GM12878 (cell line): ENCODE data around the gene NGF. TPM values are rescaled to one million over a fixed set of nuclear protein-coding genes. Genes with fewer than 3 reads are reported as not detected.

ENCODE experiments used
- ATAC-seq: fragments of 200-7000 bp; cut with Tn5 transposase; 3 replicates; pipeline ENCODE4 v1.9.1; 2020; ENCODE audit warnings: mild to moderate bottlenecking, moderate library complexity
- BruUV-seq: library from RNA; stranded (reverse); fragments of 400-500 nt; replicated peaks from 2 replicates; lab custom pipeline; 2021; lab: Mats Ljungman, UMichigan
- CTCF ChIA-PET: fragments of 300-600 bp; sonication (Branson Sonifier 250); formaldehyde crosslinking; extraction: SDS; loops from one replicate; lab custom pipeline; 2021; ENCODE audit warnings: inconsistent platforms; lab: Yijun Ruan, JAX
- POLR2A ChIA-PET: fragments of 350-600 bp; formaldehyde crosslinking; extraction: SDS; loops from one replicate; lab custom pipeline; 2021; ENCODE audit warnings: inconsistent platforms; lab: Charles Lee
- RAD21 ChIA-PET: fragments of 300-600 bp; sonication (Branson Sonifier 250); formaldehyde crosslinking; loops from one replicate; lab custom pipeline; 2023; ENCODE audit warnings: antibody characterized with exemption; ENCODE audit not compliant: unreplicated experiment; lab: Charles Lee
- SMC1A ChIA-PET: fragments of 300-600 bp; sonication (Branson Sonifier 250); formaldehyde crosslinking; loops from one replicate; lab custom pipeline; 2023; ENCODE audit not compliant: unreplicated experiment, uncharacterized antibody; lab: Charles Lee
- DNase-seq: peaks from one replicate; pipeline ENCODE4 v3.0.0-alpha.2; 2011; ENCODE audit warnings: low read depth, low spot score
- FAIRE-seq: peaks from 3 replicates; lab custom pipeline; 2011; peaks lifted over from hg19 to GRCh38; lab: Jason Lieb, UNC
- H2AFZ ChIP-seq: 2 replicates; pipeline ENCODE4 v1.6.0; 2011; ENCODE audit warnings: low read depth, low read length, control low read depth; ENCODE audit not compliant: control insufficient read depth
- H3K27ac ChIP-seq: 2 replicates; pipeline ENCODE4 v1.5.1; 2011; ENCODE audit warnings: control low read depth; ENCODE audit not compliant: control insufficient read depth, insufficient read depth
- H3K27me3 ChIP-seq, 2 experiments: replicated peaks in 1 of 2; 2 replicates each; pipeline versions ENCODE4 v1.6.0 to v1.6.1; 2011; ENCODE audit warnings: low read length in 1 of 2; ENCODE audit not compliant: control insufficient read depth in 2 of 2, insufficient read depth in 2 of 2
- H3K36me3 ChIP-seq, 2 experiments: 2 replicates each; pipeline ENCODE4 v1.5.1; 2011; ENCODE audit warnings: low read length in 1 of 2; ENCODE audit not compliant: control insufficient read depth in 2 of 2, insufficient read depth in 2 of 2
- H3K4me1 ChIP-seq: 2 replicates; pipeline ENCODE4 v1.6.1; 2011; ENCODE audit warnings: mild to moderate bottlenecking, low read length, moderate library complexity, mixed read lengths; ENCODE audit not compliant: control insufficient read depth, insufficient read depth
- H3K4me2 ChIP-seq: 2 replicates; pipeline ENCODE4 v1.6.0; 2011; ENCODE audit warnings: control low read depth; ENCODE audit not compliant: control insufficient read depth, insufficient read depth
- H3K4me3 ChIP-seq: fragments of 200-600 bp; sonication (generic); 2 replicates; pipeline ENCODE4 v1.5.1; 2016
- H3K79me2 ChIP-seq: 2 replicates; pipeline ENCODE4 v1.6.0; 2011; ENCODE audit warnings: low read length; ENCODE audit not compliant: control insufficient read depth, insufficient read depth
- H3K9ac ChIP-seq: 2 replicates; pipeline ENCODE4 v1.8.0; 2011; ENCODE audit warnings: low read length, control low read depth, mixed read lengths; ENCODE audit not compliant: control insufficient read depth, insufficient read depth
- H3K9me3 ChIP-seq: replicated peaks from 3 replicates; pipeline ENCODE4 v1.5.1; 2011; ENCODE audit warnings: mild to moderate bottlenecking, low read length; ENCODE audit not compliant: control insufficient read depth, insufficient read depth
- H4K20me1 ChIP-seq: 2 replicates; pipeline ENCODE4 v1.6.0; 2011; ENCODE audit not compliant: control insufficient read depth, insufficient read depth
- EP300 ChIP-seq, 2 experiments: fragments of 150-350 bp in 1 of 2; IDR thresholded peaks; 2 replicates each; pipeline ENCODE4 v1.6.1; 2011 to 2012; ENCODE audit warnings: low read depth in 2 of 2, low read length in 2 of 2, borderline replicate concordance in 1 of 2, improper control_type of control experiment in 1 of 2, inconsistent platforms in 1 of 2; ENCODE audit not compliant: control insufficient read depth in 1 of 2
- HSF1 ChIP-seq: fragments of 150-350 bp; IDR thresholded peaks from 2 replicates; pipeline ENCODE4 v1.6.1; 2014; ENCODE audit warnings: mild to moderate bottlenecking, low read depth, low read length
- RCOR1 ChIP-seq: conservative IDR thresholded peaks from 2 replicates; pipeline ENCODE4 v1.6.1; 2012; ENCODE audit warnings: low read depth, low read length, improper control_type of control experiment
- RELA ChIP-seq: fragments of 450-650 bp; IDR thresholded peaks from 2 replicates; pipeline ENCODE4 v1.8.0; 2014; ENCODE audit warnings: borderline replicate concordance; ENCODE audit not compliant: partially characterized antibody
- ZNF207 ChIP-seq: fragments of 450-650 bp; IDR thresholded peaks from 2 replicates; pipeline ENCODE4 v1.6.1; 2014; ENCODE audit warnings: antibody characterized with exemption, mild to moderate bottlenecking, borderline replicate concordance
- ZNF274 ChIP-seq: IDR thresholded peaks from one replicate; pipeline ENCODE4 v1.8.0; 2011; ENCODE audit not compliant: insufficient read length, insufficient read depth
- WGBS: methylation state at CpG from one replicate; pipeline ENCODE4 v1.1.6; 2016; ENCODE audit warnings: low lambda C conversion rate; ENCODE audit not compliant: insufficient replicate concordance, insufficient coverage; ENCODE audit errors: missing lambda C conversion rate; 5-methylcytosine and 5-hydroxymethylcytosine counted together
- in situ Hi-C: fragments of 300-500 bp; cut with MboI; formaldehyde crosslinking; loops from 9 replicates; pipeline ENCODE4 v1.14.3; 2018; ENCODE audit warnings: mixed read lengths
- intact Hi-C: fragments of 100-400 bp; cut with micrococcal nuclease; formaldehyde crosslinking; loops from one replicate; pipeline ENCODE4 v1.14.2; 2022; ENCODE audit not compliant: unreplicated experiment
- polyA plus RNA-seq, 11 experiments: library from polyadenylated mRNA; depleted of rRNA in 4 of 11; unstranded in 6 of 11; stranded (reverse) in 5 of 11; fragments of >200 nt; fragmentation: Nextera tagmentation in 4 of 11; fragmentation: Illumina TruSeq in 1 of 11; extraction: Ambion mirVana in 4 of 11; extraction: Trizol in 1 of 11; gene quantifications; 1 replicate in 1 of 11; 2 replicates in 10 of 11; pipeline versions ENCODE4 v1.2.1 to v1.2.3, GENCODE V29; 2011 to 2016; ENCODE audit warnings: inconsistent platforms in 2 of 11, missing spikeins in 2 of 11, low read depth in 1 of 11
- total RNA-seq, 4 experiments: library from RNA; depleted of rRNA in 3 of 4; stranded (reverse); fragments of >200 nt in 3 of 4; fragmentation: Illumina TruSeq in 1 of 4; extraction: Trizol in 1 of 4; gene quantifications; 2 replicates each; pipeline versions ENCODE4 v1.2.1 to v1.2.3, GENCODE V29; 2013 to 2021

NGF gene
- total and polyA plus RNA-seq, 10 of the 15 experiments (the other 5 are each of a cell fraction or from before 2014, with no cell fraction given), result not detected

- no peak overlapping the region for H3K4me2 ChIP-seq
- ChIA-PET POLR2A (no interaction called here), SMC1A (interaction anchor here (0.6 kb wide), 1 partner anchor 30 kb away, joined by 3 read pairs; no protein-coding TSS in a partner anchor), RAD21 (no interaction called here), CTCF (no interaction called here)
- H3K27me3 ChIP-seq, result no peaks in the 10 kb centered on the region
- no peak overlapping the region for H3K27ac ChIP-seq
- in situ Hi-C loops (no loop called here), intact Hi-C loops (no loop called here)
- ATAC-seq (no peak), FAIRE-seq (no peak), DNase-seq (no peak)
- H3K36me3 ChIP-seq, result no peaks in the 10 kb centered on the region
- no peak overlapping the region for H3K9ac ChIP-seq
- H3K9me3 ChIP-seq, result no peaks in the 10 kb centered on the region
- BruUV-seq, result no TSS peak
- no peaks in the 10 kb centered on the region for H3K4me1 ChIP-seq
- no peak overlapping the region for H3K4me3 ChIP-seq
- no peak for TF ChIP-seq EP300 (IDR thresholded peaks at IDR 0.05; ENCODE audit: borderline replicate concordance in 1 of 2, control insufficient read depth in 1 of 2, low read depth in 2 of 2, low read length in 2 of 2)
- no peak for TF ChIP-seq ZNF207
- no peak for TF ChIP-seq RELA
- no peak for TF ChIP-seq RCOR1
- TF ChIP-seq ZNF274, result no peak
- no peaks in the 10 kb centered on the region for H3K79me2 ChIP-seq
- no peaks in the 10 kb centered on the region for H4K20me1 ChIP-seq
- 34% methylated on average over 4 of the region's 4 CpGs for WGBS
- H2AFZ ChIP-seq, result no peak overlapping the region
Observed at GRCh38 chr1:115379943-115380342, 41.9 kb upstream of the NGF start.

- BruUV-seq, result no TSS peak
- H3K4me2 ChIP-seq, result no peak overlapping the region
Observed at GRCh38 chr1:115377411-115377810, 39.4 kb upstream of the NGF start.

More at GRCh38 chr1:115377411-115377810, 39.4 kb upstream of the NGF start:
- H3K9me3 ChIP-seq, result no peaks in the 10 kb centered on the region
- ATAC-seq, result no peak
- ChIA-PET RAD21 (no interaction called here), SMC1A (no interaction called here), POLR2A (no interaction called here), CTCF (no interaction called here)
- H4K20me1 ChIP-seq, result no peaks in the 10 kb centered on the region
- no peaks in the 10 kb centered on the region for H3K36me3 ChIP-seq
- no peaks in the 10 kb centered on the region for H3K79me2 ChIP-seq
- no peak for FAIRE-seq
- H3K4me1 ChIP-seq, result no peaks in the 10 kb centered on the region
- no peak for DNase-seq
- in situ Hi-C loops, result no loop called here
- no peak overlapping the region for H3K27ac ChIP-seq
- no peaks in the 10 kb centered on the region for H3K27me3 ChIP-seq
- 2% methylated on average over 2 of the region's 2 CpGs for WGBS
- intact Hi-C loops, result no loop called here
- TF ChIP-seq HSF1, result no peak
- H3K9ac ChIP-seq, result no peak overlapping the region
- H2AFZ ChIP-seq, result no peak overlapping the region
- no peak overlapping the region for H3K4me3 ChIP-seq
